CD4-positive, alpha-beta T cell treated with Interleukin-4 for 4 hours (primary cell): ENCODE results near the gene FMNL2.

Source experiments
- DNase-seq: peaks from one replicate; pipeline ENCODE4 v3.0.0-alpha.2; 2020

FMNL2 gene

DNA sequence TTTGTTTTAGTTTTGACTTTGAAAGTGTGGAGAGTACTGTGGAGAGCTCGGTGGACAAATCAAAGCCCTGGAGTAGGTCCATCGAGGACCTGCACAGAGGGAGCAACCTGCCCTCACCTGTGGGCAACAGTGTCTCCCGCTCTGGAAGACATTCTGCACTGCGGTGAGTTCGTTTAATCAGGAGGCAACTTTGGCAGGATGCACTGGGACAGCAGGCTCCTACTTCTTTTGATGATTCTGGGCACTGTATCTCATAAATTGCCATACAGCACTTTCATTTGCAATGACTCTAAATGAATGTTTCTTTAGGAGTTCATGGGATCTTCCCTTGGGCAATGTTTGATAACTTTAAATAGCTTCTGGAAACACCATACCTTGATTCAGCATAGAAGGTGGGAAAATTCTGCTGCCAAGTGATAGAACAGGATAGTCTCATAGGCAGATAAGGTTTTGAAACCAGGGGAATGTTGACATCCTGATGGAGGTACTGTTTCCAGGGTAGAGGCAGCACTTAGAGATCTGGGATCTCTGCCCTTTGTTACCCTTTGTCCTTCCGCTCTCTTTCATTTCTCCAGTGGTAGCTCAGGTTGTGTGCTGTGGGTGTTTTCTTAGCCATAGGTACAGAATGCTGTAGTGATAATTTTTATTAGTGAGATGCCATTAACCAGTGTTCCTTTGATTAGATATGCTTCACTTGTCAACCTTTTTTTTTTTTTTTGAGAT is 226.1 kb downstream of the FMNL2 start:
- DNase-seq = no peak

DNA sequence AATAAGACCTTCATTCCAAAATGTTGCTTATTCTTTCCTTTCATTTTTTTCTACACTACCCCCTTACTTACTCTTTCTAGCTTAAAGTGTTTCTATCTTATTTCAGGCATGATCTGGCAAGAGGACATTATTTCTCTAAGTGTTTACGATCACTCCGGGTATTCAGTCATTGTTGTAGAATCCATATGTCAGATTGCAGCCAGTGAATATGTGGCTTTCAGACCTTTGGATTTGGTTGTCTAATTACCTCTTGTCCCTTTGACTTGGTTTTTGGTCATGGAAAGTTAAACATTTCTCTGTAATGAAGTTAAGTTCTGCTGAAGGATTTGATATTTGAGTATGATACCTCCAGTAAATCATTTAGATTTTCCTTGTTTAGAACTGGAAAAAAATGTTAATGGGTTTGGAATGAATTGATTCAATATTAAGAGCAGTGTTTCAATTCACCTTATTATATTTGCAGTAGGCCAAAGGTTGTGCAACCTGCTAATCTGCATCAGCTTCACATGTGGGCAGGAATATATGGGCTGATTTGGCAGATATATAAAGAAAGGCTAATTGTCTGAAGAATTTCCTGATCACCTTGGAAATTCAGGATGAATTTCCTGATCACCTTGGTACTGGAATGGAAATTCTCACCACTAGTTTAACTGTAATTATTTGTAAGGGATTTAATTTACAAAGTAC is 227.4 kb downstream of the FMNL2 start:
- no peak for DNase-seq

DNA sequence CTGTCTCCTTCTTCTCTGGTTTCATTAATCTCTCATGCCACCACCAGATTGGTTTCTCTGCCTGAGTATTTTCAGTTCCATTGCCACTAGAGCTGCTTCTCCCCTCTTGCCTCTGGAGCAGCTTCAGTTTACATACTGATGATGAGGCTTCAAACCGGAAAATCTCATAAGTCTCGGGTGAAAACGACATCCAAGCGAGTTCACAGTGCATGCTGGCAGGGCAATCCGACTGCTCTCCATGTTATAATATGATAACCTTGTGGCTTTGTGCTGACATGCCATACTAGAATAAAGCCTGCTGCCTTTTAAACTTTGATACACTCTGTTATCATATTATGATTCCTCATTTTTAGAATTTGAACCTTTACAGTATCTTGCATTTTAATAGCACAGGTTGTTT is 228.8 kb downstream of the FMNL2 start:
- no peak for DNase-seq

DNA sequence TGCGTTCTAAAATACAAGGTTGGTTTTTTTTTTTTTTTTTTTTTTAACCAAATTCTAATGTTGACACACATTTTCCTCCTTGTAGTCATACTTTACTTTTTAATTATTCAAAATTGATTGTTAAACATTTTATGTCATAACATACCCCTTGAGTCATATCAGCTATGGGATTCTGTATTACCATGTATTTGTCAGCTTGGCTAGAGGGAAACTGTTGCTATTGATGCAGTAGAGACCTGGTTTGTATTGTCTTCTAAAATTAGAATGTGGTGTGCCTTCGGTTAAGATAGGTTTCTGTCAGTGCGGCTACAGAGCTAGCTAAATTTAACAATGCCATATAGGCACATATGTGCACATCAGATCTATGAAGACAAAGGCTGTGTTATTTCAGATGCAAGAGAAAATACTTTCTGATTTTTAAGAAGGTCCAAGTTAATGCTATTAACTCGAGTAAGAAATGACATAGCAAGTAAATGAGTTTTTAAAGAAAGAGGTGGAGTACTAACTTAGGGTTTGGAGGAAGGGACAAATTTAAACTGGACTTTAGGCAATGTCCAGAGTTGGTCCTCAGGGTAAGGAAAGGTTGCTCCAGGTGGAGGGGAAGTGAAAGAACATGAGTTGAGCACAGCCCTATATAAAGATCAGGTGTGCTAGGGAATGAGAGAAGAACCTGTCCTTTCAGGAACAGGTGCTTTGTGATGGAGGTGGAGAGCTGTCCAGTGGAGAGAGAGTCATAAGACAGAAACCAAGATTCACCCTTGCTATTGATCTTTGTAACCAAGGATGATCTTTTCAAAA is 230.0 kb downstream of the FMNL2 start:
- no peak for DNase-seq

DNA sequence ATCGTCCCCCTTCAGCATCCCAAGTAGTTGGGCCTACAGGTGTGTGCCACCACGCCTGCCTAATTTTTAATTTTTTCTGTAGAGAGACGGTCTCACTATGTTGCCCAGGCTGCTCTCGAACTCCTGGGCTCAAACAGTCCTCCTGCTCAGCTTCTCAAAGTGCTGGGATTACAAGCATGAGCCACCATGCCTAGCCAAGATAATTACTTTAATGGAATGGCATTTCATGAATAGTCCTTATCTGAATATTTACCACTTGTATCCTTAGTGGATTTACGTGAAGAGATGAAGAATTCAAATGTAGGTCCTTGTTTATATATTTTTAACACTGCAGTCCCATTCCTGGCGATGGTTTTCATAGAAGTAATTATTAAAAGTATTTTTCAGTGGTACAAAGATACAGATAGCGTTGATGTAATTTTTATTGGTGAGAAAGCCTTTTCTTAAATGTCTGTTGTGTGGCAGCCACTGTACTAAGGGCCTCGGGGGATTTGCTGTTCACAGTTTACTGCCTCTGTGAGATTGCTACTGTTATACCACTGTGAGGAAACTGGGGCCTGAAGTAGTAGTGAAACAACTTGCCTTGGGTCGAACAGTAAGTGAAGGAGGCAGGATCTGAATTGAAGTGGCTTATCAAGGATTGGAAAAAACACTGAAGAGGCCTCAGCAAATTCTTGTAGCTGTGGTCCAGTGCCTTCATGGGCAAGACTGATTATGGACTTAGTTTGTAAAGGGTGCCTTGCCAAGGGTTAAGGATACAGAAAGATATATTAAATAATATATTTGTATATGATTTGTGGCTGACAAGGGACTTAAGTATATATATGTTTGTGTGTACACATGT is 231.1 kb downstream of the FMNL2 start:
- no peak for DNase-seq

DNA sequence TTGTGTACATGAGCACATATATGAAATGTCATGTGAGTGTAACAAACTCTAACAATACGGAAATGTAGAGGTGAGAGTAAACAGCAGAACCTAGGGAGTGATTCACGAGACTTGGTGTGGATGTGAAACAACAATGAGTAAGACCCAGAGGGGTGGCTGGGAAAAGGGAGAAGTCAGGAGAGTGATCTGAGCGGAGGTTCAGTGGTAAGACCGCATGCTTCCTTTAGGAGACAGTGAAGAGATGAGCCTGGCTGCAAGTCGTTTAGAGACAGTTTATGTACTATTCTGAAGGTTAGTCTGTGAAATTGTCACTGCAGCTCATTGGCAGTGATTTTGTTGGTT is 231.7 kb downstream of the FMNL2 start:
- no peak for DNase-seq

DNA sequence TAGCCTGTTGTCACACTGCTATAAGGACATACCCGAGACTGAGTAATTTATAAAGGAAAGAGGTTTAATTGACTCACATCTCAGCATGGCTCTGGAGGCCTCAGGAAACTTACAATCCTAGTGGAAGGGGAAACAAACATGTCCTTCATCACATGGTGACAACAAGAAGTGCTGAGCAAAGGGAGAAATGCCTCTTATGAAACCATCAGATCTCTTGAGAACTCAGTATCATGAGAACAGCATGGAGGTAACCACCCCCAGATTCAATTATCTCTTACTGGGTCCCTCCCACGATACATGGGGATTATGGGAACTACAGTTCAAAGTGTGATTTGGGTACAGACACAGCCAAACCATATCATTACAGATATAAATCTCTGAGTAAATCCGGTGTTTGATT is 233.6 kb downstream of the FMNL2 start:
- DNase-seq = no peak

DNA sequence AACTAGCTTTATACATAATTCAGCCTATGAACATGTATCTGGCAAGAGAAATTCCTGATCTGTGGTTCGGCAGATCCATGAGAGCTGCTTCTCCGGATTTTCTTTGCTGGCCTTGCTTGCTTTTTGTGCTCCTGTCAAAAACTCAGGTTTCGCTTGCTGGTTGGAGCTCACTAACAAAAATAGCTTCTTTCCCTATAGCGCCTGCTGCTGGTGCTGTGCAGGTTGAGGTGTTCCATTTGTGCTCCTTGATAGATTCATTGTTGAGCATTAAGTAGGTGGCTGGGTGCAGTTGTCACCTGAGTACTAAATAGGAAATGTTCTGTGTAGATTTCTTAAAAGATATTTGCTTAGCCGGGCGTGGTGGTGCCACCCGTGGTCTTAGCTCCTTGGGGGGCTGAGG is 234.2 kb downstream of the FMNL2 start:
- DNase-seq = no peak

DNA sequence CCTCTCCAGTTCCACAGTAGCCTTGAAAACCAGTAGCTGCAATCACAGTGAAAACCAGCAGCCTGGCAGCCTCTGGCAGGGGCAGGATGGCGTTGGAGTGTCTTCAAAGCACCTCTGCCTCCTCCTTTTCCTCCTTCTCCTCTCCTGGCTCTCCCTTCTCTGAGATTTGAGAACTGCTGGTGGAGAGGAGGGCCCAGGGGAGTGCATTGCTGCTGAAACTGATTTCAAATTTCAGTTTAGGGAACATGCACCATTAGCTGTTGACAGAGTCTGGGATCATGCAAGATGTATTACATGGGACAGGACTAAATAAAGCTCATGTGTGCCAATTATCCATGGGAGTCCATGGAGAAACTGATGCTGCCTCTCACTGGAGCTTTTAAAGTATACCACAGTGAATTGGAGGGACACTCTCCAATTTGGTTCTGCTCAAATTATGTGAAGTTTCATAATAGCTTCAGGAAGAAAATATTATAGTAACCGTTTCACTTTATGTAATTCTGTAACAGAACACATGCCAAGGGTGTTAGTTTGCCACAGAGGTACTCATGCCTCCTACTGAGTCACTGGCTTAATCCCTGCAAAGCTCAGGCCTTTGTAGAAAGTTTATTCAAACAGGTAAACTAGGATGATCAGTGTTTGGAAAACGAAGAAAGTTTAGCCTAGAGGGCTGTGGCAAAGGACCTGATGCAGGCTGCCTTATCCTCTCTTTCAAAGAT is 236.2 kb downstream of the FMNL2 start:
- DNase-seq = no peak

DNA sequence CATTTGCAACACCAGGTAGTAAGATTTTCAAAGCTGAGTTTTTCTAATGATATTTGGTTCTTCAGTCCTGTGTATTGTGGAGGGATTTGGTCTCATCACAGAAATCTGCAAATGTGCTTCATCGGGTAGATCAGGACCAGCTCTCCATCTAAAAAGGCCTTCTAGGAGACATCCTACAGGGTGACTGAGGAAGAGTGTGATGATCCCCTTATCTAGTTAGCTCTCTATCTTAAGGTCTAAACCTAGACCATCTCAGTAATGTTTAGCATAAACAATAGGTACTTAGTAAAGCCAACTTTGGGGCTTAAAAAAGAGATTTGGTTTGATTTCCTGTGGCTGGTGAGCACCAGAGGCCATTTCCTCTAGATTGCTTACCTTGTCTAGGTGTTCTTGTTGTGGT is 237.1 kb downstream of the FMNL2 start:
- DNase-seq = no peak

DNA sequence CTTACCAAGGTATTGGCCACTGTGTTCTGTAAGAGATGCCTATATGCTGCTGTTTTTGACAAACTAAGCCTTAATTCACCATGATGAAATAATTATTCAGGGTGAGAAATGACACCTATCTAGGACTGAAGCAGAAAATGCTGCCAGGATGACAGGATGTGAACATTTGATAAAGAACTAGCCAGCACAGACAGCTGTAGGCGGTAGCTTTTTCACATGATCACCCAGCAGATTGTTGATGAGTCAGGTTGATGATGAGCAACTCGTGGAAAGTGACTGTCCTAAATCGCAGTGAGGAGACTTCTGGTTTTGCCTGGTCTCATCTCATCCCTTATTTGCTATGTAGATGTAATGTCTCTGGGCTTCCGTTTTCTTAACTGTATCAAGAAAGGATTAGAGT is 238.2 kb downstream of the FMNL2 start:
- no peak for DNase-seq

DNA sequence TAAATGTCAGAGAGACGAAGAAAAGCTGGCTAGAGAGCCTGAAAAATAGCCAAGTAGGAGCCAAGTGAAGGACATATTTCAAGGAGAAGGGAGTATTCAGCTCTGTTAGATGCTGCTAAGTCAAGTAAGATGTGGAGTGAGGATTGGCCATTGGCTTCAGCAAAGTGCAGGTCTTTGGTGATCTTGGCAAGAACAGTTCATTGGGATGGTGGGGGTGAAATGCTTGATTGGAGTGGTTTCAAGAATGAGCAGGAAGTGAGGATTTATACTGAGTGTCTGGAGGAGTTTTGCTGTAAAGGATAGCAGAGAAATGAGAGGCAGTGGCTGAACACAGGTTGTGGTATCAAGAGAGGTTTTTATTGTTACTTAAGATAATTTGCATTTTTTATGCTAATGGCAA is 242.6 kb downstream of the FMNL2 start:
- DNase-seq = no peak

DNA sequence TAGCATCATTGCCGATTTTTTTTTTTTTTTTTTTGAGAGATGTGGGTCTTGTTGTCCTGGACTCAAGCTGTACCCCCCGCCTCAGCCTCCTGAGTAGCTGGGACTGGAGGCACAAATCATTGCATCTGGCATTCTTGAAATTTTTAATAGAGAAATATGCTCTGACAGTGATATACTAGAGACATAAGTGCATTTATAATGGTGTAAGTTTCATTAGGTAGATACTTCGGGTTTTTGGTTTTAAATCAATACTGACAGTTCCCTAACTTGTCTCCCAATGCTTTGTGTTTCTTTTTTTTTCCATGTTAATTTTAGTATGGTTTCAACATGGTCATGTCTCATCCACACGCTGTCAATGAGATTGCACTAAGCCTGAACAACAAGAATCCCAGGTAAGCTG is 243.6 kb downstream of the FMNL2 start:
- DNase-seq = no peak

DNA sequence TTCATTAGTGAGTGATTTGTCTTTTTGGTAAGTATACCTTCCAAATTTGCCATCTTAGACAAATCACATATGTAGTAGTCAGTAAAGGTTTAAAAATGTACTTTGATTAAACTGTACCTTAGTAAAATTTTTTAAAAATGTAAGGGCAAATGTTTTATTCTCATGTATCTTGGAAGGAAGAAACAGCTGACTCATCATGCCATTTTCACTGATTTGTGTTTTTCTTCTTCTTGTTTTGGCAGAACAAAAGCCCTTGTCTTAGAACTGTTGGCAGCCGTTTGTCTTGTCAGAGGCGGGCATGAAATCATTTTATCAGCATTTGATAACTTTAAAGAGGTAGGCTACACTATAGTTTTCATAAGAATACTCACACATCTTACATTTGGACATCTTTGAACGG is 245.7 kb downstream of the FMNL2 start:
- DNase-seq = no peak

DNA sequence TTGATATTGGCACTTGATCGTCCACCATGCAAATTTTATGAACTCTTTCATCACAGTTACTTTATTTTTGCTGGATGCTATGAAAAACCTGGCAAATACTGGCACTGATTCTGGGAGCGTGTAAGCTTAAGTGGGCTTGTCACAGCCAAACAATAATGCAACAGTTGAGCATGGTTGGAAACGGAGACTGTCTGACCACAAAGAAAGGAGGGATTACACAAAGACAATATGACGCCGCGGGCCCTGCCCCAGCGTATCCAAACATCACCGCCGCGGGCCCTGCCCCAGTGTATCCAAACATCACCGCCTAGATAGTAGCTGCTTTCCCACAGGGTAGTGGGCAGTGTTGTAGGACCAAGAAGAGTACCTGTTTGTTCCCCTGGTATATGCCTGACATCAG is 246.4 kb downstream of the FMNL2 start:
- no peak for DNase-seq

DNA sequence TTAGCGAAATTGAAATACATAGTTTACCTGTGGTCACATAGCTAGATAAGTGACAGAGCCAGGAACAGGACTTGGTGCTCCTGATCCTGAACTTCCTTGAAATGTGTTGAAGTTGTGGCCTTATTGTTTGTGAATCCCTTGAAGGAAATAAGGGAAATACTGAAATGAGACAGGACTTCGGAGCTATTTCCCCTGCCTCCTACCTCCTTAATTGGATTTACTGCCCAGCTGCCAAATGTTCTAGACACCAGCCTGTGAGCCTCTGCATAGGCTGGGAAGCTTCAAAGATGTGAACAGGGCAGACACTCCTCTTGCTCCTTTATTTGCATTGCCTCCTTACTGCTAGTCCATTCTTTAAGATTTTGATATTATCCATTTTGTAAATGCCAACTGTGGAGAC is 247.1 kb downstream of the FMNL2 start:
- DNase-seq = no peak

DNA sequence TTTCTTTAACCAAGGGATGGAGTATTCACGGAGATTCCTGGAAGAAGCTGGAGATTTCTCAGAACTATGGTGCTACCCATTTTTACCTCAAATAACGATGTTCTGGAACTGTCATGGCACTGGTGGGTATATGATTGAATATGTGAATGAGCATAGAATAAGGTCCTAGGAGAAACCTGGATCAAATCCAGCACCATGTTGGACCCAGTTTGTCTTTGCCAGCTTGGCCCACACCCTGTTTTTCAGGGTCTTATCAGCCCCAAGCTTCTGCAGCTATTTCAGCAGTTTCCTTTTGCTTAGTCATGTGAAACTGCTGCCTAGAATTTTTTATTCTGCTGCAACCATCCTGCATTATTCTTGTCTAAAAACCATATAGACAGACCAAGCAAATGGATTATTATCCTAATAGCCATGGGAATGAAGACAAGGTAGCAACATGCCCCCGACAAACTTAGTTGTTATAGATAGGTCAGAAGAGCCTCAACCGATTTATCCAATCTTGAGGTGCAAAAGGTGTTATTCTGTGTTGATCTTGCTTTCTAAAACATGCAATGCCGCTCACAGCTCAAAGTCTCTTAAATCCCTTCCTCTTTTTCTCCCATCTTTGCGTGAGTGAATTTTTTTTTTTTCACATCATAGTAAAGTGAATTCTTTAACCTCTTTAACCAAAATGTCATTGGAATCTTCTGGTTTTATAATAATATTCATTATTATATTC is 248.7 kb downstream of the FMNL2 start:
- DNase-seq = no peak

DNA sequence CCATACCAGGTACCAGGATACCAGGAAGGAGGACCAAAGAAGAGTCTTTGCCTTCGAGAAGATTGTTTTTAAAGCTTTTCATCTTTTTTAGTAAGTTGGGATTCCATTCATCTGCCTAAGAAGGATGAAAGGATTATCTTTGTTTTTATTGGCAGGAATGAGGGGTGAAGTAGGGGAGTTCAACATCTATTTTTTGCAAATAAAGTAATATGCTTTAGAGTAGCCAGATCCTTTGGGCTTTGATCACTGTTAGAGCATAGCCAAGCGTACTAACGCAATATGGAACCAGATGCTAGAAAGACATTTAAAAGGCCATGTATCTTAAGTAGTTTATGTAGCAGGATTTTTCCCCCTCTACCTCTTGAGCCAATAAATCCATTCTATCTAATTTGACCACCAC is 249.3 kb downstream of the FMNL2 start:
- DNase-seq = no peak

DNA sequence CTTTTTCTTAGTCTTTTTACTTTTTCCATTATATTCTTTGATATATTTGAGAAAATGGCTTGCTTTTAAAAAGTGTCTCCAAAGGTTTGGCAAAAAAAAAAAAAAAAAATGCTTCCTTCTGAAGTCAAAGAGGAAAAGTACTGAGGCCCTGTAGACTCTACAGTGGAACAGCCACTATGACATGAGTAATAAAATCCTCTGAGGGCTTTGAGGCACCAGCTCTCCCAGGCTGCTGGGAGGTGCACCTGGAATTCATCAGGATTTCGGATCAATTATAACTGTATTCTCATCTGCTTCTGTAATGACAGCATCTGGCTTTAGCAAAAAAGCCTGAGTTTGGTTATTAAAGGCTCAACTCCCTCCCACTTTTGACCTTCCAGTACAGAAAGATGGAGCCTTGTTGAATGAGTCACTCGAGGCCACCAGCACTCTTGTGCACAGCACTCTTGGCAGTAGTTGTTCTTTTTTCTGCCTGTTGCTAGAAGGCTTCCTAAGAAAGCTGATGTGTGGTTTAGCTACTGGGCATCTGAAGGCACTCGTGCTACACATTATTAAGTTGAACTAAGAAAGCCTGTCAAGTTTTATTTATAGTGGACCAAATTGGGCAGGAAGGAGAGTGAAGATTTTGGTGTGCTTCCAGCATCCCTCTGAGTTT is 251.0 kb downstream of the FMNL2 start:
- DNase-seq = no peak

DNA sequence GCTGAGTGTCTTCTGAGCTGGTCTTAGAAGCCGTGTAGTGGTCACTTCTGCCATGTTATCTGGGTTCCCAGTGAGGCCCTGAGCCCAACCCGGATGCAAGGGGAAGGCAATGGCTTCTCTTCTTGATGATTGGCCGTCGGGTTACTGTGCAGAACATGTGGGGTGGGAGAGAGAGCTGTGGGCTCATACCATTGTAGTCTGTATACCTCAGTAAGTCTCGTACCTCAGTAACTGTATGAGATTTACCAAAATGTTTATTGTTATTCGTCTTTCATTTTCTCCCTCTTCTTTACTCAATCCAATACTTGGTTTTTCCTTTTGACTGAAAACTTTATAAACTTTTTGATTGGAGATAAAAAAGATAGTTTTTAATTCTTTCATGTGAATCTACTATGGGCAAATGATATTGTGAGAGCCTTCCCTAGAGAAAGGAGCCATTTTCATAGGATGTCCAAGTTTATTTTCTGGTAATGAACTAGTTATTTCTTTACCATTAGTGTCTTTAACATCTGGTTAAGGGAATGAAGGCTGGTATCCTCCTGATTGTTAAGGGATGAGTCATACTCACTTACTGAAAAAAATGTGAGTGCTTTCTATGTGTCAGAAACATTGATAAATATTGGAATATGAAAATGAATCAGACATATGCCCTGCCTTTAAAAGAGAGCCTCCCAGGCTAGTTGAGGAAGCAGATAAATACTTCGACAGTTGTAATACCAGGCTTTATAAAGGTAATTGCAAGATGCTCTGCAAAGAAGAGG is 252.4 kb downstream of the FMNL2 start:
- no peak for DNase-seq

DNA sequence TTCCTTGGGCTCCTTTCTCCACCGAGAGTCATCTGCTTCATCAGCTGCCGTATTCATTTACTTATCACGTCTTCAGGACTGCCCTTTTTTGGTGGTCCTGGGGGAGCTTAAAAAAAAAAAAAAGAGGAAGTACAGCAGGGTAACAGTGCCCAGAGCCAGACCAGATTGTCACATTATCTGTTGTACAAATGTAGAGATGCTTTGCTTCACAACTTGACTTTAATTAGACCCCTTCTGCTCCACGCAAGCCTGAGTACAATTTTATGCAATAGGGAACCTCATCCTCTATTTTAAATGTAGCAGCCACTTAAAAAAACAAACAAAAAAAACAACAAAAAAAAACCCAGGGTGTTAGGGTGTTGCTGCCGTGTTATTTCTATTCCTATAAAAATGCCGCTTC is 254.0 kb downstream of the FMNL2 start:
- DNase-seq = no peak
